Measurements from ENCODE around the gene USP30. TPM values are rescaled to one million over a fixed set of nuclear protein-coding genes. Genes with fewer than 3 reads are reported as not detected.

The USP30 gene
- total RNA-seq, 1 donor from 2014 or later: 13.0 TPM

GRCh38 chr12:109134186-109134917 is 82.0 kb downstream of the USP30 start:
- no peak for DNase-seq (ENCODE audit: low read depth)
- H3K4me3 ChIP-seq (ENCODE audit: low read depth, low read length): no peak overlapping the region
- TF ChIP-seq CTCF (conservative IDR thresholded peaks at IDR 0.05; ENCODE audit: low read depth, low read length): peak; percentile 73

GRCh38 chr12:109137055-109137454 is 84.7 kb downstream of the USP30 start:
- no peak overlapping the region for H3K4me3 ChIP-seq (ENCODE audit: low read depth, low read length)
- no peak for TF ChIP-seq CTCF (conservative IDR thresholded peaks at IDR 0.05; ENCODE audit: low read depth, low read length)
- DNase-seq (ENCODE audit: low read depth): no peak

Other genes starting within 250 kb of the USP30 start
- gene SSH1, start 195.0 kb upstream of the USP30 start, total RNA-seq: 12.0 and 16.0 TPM in 2 replicates
- not detected in 2 replicates for gene DAO, start 172.5 kb upstream of the USP30 start, total RNA-seq
- gene SVOP, start 31.5 kb upstream of the USP30 start, total RNA-seq: not detected in 2 replicates
- gene ALKBH2, start 40.9 kb downstream of the USP30 start, total RNA-seq: 10.8 and 24.1 TPM in 2 replicates
- gene UNG, start 45.0 kb downstream of the USP30 start, total RNA-seq: 101 and 118 TPM in 2 replicates
- 1.3 and 26.5 TPM in 2 replicates for gene ACACB, start 64.0 kb downstream of the USP30 start, total RNA-seq